Measurements from ENCODE around the gene FNDC11.

GRCh38 chr20:63505723-63506122 lies 48.2 kb upstream of the FNDC11 start:
- TF ChIP-seq EZH2phosphoT487 (IDR thresholded peaks at IDR 0.05; ENCODE audit: borderline replicate concordance, low read depth, low read length) (no peak), CTCF (conservative IDR thresholded peaks at IDR 0.05; ENCODE audit: low read length) (no peak)
